GM12865 (cell line): Measurements from ENCODE around the gene RAB44.

Source experiments
- DNase-seq: peaks from one replicate; pipeline ENCODE4 v3.0.0; 2010; ENCODE audit warnings: low read depth
- H3K4me3 ChIP-seq: 2 replicates; pipeline ENCODE4 v1.5.1; 2011; ENCODE audit warnings: mild to moderate bottlenecking, low read depth, low read length, control low read depth
- CTCF ChIP-seq: IDR thresholded peaks from 2 replicates; pipeline ENCODE4 v1.5.1; 2011; ENCODE audit warnings: low read length, control low read depth, low read depth, inconsistent platforms; ENCODE audit not compliant: insufficient read depth; ENCODE audit errors: missing control alignments

RAB44 gene

DNA sequence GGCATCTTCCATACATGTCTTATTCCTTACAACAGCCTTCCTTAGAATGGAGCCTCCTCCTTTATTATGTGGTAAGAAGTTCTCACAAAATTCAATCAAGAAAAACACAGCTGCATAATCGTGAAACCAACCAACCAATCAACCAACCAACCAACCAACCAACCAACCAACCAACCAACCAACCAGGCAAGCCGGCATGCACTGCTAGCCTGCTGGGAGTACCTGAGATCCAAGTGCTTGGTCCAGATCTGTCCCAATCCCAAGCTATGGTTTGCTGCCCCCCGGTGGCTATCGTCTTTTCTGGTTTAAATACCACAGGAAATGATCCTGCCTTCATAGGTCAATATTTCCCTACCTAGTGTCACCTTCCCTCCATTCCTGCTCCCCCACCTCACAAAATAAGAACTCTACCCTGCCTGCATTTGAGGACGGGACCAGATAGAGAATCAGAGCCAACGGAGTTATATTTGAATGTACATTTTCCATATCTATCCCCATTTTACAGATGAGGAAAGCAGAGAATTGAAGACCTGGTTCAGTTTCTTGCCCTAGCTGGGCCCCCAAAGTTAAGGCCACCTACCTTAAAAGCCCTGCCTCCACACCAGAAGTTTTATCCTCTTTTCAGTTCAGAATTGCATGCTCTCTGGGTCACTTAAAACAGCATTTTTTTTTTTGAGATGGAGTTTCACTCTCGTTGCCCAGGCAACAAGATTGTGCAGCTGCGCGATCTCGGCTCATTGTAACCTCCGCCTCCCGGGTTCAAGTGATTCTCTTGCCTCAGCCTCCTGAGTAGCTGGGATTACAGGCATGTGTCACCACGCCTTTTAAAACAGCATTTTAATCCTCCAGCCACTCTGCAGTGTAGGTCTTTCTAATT, 27.1 kb downstream of the RAB44 start:
- H3K4me3 ChIP-seq, result no peak overlapping the region
- DNase-seq, result peak; percentile 70
- peak; percentile 45 for TF ChIP-seq CTCF

- no peak for DNase-seq
- H3K4me3 ChIP-seq, result no peak overlapping the region
- TF ChIP-seq CTCF, result no peak
Observed at GRCh38 chr6:36725581-36725980, 28.0 kb downstream of the RAB44 start.

DNA sequence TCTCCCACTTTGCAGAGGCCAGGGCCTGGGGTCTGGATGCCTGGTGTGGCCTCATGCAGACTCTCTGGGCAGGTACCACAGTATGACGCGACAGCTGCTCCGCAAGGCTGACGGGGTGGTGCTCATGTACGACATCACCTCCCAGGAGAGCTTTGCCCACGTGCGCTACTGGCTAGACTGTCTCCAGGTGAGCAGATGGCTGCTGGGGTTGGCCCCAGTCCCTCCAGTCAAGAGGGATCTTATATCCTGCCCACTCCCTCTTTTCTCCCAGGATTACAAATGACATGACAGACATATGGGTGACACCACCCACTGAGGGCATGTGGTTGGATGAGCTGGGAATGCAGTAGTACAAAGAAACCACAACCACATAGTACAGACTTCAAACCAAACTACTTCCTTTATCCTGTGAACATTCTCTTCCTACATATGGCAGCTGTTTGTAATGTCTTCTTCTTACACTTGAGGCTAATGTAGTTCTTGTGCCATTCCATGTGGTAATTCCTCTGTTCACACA, 29.9 kb downstream of the RAB44 start:
- peak; percentile 35 for DNase-seq
- no peak overlapping the region for H3K4me3 ChIP-seq

DNA sequence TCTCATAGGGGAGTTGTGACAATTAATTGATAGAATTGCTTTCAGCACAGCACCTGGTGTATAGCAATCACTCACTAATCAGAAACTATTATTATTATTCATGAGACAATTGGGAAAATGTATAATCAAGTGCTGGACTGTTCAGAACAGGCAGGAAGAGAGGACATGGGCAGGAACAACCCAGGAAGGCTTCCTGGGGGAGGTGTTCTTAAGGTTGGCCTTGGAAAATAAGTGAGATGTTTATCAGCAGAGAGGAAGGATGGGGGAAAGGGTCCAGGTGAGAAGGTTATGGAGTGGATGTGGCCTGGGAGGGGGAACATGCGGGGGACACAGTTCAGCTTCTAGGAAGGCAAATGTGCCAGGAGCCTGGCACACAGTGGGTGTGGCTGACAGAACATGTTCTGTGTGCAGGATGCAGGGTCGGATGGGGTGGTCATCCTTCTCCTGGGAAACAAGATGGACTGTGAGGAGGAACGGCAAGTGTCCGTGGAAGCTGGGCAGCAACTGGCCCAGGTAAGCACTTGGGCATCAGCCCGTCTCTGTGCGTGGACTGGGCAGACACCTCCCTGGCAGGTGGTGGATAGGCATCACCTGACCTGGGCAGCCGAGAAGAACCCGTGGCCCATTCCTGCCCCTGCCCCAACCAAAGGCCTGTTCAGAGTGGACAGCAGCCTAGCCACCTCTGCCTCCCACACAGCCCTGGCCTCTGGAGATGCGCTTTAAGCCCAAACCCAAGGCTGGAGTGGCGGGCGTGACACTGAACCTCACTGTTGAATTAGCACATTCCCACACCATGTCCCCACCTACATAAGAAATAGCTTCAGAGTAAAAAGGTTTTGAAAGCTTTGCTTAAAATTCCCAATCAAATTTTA, 30.9 kb downstream of the RAB44 start:
- DNase-seq, result no peak
- no peak overlapping the region for H3K4me3 ChIP-seq
- no peak for TF ChIP-seq CTCF

More for the DNA sequence above, 29.9 kb downstream of the RAB44 start:
- no peak for TF ChIP-seq CTCF

DNA sequence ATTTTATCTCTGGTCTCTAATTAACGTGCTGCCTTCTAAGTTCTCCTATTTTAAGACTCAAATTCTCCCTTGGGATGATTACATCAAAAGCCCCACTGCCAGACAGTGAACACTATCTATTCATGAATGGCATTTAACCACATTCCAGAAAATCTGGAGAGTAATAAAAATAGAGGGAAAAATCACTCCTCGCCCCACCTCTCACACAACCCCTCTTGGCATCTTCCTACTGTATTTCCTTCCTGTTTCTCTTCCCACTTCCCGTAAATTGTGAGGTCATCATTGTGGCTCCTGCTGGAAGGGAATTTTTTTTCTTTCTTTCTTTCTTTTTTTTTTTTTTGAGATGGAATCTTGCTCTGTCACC, 31.5 kb downstream of the RAB44 start:
- no peak overlapping the region for H3K4me3 ChIP-seq
- no peak for TF ChIP-seq CTCF
- DNase-seq, result no peak

- no peak overlapping the region for H3K4me3 ChIP-seq
- no peak for TF ChIP-seq CTCF
- DNase-seq, result no peak
Observed at GRCh38 chr6:36730424-36731380, 33.1 kb downstream of the RAB44 start.
